NCI-H1092 treated with DMSO at 0.1 percent for 48 hours (cell line): ENCODE data around the gene NFS1.
"Not testable (repeated sequence)": the region's sequence is repeated elsewhere in the genome, so short reads cannot be mapped to it uniquely, and the experiment has no call there.

ENCODE experiments used
- DNase-seq: peaks from one replicate; lab custom pipeline; 2025; lab: John Stamatoyannopoulos, UW

The NFS1 gene

DNA sequence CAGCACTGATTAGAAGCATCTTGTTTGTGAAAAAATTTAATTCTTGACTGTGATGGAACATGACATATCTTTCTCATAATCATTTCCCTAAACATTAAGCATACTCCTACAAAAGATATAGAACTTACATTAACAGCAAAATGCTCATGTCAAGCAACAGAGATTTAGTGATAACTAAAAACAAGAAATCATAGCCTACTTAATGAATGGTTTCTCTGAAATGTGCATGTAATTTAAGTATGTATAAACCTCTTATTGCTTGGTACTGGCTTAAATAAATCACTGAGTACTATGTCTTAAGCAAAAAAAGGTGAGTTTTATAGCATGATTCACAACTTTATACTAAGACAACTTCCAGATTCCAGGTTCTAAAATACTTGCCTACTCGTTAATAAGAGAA, 9.3 kb upstream of the NFS1 start:
- no peak for DNase-seq

DNA sequence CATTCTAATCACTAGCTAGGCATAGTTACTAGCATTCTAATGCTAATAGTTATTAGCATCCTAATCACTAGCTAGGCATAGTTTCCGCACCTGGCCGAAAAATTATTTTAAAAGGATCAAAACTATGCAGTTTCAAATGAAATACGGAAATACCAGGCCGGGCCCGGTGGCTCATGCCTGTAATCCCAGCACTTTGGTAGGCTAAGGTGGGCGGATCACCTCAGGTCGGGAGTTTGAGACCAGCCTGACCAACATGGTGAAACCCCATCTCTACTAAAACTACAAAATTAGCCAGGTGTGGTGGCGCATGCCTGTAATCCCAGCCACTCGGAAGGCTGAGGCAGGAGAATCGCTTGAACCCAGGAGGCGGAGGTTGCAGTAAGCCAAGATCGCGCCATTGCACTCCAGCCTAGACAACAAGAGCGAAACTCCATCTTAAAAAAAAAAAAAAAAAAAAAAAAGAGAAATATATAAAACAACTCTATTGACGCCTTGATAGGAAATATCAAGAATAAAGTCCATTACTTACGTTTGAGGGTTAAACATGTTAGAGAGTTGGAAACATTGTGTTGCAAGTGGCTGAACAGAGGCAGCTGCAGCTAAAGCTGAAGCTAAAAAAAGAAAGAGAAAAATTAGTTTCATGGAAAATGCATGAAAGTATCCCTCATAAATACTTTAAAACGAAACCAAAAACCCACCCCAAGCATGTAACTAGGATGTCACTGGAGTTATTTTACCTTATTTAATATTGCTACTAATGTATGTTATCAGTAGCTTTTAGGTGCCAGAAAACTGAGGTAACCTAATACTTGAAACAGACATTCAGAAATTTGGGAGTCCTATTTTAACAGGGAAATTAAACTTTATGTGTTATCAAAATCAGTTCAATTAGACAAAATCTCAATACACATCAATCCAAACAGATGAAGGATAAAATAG, 7.7 kb upstream of the NFS1 start:
- not testable (repeated sequence) for DNase-seq

- DNase-seq = not testable (repeated sequence)
Measured at GRCh38 chr20:35705894-35706293, 6.7 kb upstream of the NFS1 start.

DNA sequence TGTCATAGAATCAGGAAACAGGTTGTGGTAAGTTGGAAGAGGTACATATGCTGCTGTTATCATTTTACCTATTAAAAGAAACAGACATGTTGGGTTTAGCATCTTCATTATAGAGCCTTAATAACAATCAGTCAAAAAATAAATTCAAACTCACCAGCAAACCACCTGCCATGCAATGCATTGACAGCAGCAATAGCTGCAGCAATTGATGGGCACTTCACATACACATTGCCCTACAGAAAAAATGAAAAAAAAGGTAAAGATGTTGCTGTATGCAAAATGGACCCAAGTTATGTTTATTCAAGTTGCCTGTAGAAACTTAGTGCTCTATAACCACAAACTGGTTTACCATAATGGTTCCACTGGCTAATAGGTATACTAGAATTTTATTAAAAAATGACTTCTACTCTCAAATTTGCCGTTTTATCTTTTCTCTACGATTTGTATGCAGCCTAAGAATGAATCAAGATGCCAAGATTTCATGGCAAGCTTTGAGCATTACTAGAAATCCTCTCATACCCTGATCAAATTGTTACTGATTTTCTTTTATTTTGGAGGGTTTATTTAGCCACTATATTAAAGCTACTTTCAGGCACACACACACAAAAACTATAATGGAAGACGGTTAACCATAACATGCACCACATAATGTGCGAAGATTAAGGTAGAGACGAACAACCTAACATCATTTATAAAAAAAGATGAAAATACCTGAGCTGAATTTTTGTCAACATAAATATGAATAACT, 5.5 kb upstream of the NFS1 start:
- DNase-seq = no peak

- DNase-seq = no peak
Measured at GRCh38 chr20:35702824-35703695, 3.9 kb upstream of the NFS1 start.

- DNase-seq = no peak
Measured at GRCh38 chr20:35702051-35702823, 3.1 kb upstream of the NFS1 start.

DNA sequence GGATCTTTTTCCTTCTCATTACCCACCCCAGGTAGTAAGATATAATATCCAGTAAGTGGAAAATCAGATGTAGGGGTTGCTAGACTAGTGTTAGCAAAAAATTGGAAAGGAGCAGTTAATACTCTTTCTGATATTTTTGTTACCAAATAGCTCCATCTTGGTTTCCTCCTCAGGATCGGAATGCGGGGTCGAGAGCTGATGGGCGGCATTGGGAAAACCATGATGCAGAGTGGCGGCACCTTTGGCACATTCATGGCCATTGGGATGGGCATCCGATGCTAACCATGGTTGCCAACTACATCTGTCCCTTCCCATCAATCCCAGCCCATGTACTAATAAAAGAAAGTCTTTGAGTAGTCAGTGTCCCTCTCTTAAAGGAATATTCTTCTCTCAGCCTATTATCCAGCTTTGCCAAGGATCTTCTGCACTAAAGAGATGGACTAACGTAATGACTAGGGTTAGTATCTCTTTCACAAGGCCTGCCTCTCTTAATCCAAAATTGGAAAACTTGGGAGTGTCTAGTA, 1.5 kb upstream of the NFS1 start:
- no peak for DNase-seq

DNA sequence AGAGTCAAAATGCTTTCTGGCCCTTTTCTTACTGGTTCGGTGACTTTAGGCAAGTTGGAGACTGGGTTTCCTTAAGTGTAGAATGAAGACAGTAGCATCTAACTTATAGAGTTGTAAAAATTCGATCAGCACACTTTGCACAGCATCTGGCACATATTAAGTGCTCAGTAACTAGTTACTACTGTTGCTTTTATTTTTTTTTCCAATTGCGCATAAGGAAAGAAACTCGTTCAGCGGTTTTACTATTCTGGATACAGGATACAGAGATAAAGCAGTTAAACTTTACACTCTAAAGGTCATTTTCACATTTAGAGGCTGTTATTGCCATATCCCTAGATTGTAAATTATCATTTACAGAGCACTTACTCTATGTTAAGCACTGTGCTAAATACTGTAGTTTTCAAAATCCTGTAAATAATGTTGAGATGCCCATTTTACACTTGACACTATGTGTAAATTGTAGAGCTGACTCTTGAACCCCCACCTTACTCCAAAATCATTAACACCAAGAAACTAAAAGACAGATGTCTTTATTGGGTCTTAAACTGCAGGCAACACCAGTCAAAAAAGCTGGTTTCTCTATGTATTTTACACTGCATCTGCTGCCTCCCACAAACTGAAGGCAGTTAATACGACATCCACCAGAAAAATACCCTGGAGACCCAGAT, 939 bp upstream of the NFS1 start:
- no peak for DNase-seq

DNA sequence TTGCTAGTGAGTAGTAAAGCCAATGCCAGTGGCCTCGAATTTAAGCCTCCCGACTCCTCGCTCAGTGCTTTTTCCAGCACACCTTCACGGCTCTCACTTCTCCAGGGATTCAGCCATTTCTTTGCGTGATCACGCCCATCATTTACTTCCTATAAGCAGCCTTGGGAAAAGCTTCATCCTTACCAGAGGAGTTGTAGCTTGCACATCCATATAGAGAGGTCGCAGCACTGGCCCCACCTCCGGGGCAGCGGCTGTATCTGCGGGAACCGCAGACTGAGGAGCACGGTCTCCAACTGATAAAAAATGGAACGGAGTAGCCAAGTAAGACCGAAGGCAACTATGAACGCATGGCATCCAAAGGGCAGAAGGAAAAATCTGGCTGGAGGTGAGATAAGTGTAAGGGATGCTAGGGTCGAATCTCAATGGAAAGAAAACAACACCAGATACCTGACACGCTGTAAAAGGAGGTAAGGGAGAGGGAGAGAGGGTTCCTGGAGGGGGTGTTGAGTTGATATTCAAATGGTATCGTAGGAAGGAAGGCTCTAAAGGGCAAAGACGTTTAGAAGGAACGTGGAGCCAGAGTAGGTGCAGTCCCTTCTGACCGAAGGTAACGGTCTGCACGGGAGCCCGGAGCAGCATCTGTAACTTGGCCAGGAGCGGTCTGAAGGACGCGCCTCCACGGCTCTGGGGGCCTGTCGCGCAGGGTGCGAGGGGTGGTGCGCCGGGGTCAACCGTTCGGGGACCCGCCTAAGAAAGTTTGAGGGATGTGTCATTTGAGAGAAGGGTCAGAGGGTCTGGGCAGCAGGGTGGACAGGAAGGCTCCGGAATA, 640 bp downstream of the NFS1 start:
- no peak for DNase-seq

- no peak for DNase-seq
Measured at GRCh38 chr20:35697696-35698297, 1.4 kb downstream of the NFS1 start.

- no peak for DNase-seq
Measured at GRCh38 chr20:35695978-35696377, 3.2 kb downstream of the NFS1 start.

GRCh38 chr20:35695245-35695749, 3.9 kb downstream of the NFS1 start:
- no peak for DNase-seq

GRCh38 chr20:35690265-35690664, 8.9 kb downstream of the NFS1 start:
- no peak for DNase-seq

DNA sequence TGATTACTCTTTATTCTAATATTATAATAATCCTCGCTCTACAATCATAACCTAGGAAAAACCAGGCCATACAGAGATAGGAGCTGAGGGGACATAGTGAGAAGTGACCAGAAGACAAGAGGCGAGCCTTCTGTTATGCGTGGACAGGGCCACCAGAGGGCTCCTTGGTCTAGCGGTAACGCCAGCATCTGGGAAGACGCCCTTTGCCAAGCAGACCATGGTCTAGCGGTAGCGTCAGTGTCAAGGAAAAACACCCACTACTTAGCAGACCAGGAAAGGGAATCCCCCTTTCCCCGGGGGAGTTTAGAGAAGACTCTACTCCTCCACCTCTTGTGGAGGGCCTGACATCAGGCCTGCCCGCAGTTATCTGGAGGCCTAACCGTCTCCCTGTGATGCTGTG, 12.3 kb downstream of the NFS1 start:
- not testable (repeated sequence) for DNase-seq

DNA sequence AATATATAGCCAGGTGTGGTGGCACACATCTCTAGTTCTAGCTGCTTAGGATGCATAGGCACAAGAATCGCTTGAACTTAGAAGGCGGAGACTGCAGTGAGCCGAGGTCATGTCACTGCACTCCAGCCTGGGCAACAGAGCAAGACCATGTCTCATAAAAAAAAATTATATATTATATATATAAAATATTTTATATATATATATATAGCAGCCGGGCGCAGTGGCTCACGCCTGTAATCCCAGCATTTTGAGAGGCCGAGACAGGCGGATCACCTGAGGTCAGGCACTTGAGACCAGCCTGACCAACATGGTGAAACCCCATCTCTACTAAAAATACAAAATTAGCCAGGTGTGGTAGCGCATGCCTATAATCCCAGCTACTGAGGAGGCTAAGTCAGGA, 13.8 kb downstream of the NFS1 start:
- DNase-seq = not testable (repeated sequence)

GRCh38 chr20:35681960-35682359, 17.2 kb downstream of the NFS1 start:
- DNase-seq = no peak

DNA sequence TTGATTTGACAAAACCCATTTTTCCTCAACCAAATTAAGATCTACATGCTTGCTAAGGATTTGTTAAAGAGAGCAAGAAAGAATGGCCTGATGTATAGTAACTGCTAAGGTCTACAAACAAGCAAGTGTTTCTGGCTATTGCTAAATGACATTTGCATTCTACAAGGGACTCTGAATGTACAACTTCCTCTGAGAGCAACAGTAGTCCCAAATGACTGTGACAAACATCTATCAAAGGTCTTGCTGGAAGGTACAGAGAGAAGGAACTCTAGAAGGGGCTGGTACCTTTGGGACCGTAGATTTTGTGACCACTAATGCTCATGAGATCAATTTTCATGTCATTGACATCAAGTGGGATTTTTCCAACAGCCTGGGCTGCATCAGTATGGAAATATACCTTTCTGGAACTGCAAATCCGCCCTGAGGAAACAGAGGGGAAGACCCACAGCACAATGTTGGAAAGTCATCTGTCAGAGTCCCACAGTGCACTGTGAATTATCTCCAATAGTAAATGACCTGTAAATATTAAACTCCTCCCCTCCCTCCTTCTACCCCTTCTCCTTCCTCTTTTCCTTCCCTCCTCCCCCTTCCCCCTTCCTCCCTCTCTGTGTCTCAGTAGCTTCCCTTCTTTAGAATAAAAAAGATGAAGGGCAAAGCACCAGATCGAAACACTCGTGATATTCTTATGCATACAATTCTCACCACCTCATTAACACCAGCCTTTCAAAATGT, 18.5 kb downstream of the NFS1 start:
- no peak for DNase-seq

- no peak for DNase-seq
Measured at GRCh38 chr20:35674921-35675320, 24.2 kb downstream of the NFS1 start.
